Stimulated activated CD4-positive, alpha-beta T cell treated with anti-CD3 and anti-CD28 coated beads, Interleukin-1b, Interleukin-23, amount 100 ng/mL, for 48 hours (primary cell): ENCODE measurements around the gene OSM.

ENCODE experiments used
- DNase-seq: peaks from one replicate; pipeline ENCODE4 v3.0.0-alpha.2; 2020

OSM gene

GRCh38 chr22:30297276-30297990 is 30.8 kb upstream of the OSM start:
- DNase-seq = no peak

GRCh38 chr22:30296833-30297232 is 30.2 kb upstream of the OSM start:
- no peak for DNase-seq

- DNase-seq = no peak
Measured at GRCh38 chr22:30296324-30296723, 29.7 kb upstream of the OSM start.

DNA sequence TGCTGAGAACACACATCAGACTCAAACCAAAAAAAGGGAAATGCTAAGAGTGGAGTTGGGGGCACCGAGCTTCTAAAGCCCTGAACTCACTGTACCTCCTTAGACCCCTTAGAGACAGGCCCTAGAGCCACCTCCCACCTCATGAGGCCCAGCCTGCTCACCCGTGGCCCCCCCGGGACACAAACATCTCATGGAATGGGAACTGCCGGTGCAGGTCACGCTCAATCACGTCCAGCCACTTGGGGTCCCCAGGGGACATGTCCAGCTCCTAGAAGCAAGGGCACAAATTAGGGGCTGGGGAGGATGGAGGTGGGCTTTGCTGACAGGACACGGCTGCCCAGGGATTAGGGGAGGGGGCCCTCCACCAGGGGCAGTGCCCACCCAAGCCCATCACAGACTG is 28.9 kb upstream of the OSM start:
- DNase-seq = no peak

- DNase-seq = no peak
Measured at GRCh38 chr22:30294830-30295229, 28.2 kb upstream of the OSM start.

GRCh38 chr22:30294066-30294465 is 27.4 kb upstream of the OSM start:
- no peak for DNase-seq

- DNase-seq = no peak
Measured at GRCh38 chr22:30293026-30293425, 26.4 kb upstream of the OSM start.

GRCh38 chr22:30292069-30292970 is 25.7 kb upstream of the OSM start:
- DNase-seq = no peak

DNA sequence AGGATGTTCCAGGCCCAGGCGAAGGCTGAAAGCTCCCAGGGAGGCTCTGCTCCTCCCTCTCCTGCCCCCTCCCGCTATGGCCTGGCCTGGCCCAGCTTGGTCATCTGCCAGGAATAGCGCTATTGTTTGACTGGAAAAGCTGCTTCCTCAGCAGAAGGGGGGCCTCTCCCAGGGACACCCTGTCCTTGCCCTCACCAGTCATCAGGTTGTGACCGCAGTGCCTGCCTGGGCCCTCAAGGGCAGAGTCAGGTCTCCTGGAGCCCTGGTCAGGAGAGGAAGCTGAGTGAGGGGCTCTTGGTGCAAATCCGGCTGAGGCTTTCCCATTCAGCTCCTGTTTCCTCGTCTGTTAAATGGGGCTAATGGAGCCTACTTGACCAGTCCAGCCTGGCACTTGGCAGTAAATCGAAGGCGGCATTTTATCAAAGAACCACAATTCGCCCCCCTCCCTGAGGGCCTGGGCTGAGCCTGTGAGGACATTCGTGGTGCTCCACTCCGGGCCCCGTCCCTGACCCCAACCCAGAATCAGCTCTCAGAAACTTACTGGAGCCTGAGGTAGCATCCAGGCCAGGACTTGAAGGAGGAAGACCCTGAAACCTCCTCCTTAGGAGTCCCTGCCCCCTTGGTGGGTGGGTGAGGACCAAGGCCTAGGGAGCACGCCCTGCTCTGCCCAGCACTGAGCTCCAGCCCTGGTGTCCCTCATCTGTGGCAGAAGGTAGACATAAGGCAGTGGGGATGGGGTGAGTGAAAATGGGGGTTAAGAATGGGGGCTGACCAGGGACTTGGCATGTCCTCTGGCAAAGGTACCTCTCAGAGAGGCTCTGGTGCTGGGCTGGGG is 24.6 kb upstream of the OSM start:
- DNase-seq = no peak

- no peak for DNase-seq
Measured at GRCh38 chr22:30290342-30291057, 23.8 kb upstream of the OSM start.

GRCh38 chr22:30289980-30290313 is 23.3 kb upstream of the OSM start:
- DNase-seq = no peak

DNA sequence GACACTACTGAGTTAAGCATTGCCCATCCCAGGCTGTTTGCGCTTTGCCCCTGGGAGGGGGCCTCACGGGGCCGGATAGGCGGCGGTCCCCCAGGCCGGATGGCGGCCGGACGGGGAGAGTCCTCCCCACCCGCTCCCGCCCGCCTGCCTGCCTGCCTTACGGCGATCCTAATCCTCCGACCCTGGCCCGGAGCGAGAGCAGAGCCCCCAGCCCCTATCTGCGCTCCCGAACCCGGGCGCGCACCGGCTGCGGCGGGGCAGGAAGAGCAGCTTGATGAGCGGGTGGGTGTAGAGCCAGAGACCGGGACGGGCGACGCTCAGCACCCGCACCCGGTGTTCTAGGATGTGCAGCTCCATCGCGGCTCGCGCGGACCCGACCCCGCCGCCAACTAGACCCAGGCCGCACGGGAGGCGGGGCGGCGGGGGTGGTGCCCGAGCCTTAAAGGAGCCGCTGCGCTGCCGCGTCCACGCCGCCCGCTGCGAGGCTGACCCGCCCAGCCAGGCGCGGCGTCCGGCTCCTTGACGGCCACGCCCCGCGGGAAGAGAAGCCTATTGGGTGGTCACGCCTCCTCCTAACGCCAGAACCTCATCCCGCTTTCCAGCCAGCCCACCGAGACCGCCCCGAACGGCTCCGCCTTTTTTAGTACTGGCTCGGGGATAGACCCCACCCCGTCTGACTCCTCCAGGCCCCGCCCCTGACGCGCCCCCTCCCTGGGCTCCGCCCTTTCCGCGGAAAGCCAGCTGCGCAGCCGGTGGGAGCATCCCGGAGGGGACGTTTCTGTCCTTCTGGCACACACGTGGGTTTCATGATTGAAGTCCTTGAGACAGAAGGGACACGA is 22.7 kb upstream of the OSM start, which contains the start of gene CASTOR1:
Gene CASTOR1 (minus strand): TSS at position 365 of the 839 bp plus-strand sequence. CDS start 8 bp downstream, at position 357.
- peak; percentile 86 for DNase-seq

DNA sequence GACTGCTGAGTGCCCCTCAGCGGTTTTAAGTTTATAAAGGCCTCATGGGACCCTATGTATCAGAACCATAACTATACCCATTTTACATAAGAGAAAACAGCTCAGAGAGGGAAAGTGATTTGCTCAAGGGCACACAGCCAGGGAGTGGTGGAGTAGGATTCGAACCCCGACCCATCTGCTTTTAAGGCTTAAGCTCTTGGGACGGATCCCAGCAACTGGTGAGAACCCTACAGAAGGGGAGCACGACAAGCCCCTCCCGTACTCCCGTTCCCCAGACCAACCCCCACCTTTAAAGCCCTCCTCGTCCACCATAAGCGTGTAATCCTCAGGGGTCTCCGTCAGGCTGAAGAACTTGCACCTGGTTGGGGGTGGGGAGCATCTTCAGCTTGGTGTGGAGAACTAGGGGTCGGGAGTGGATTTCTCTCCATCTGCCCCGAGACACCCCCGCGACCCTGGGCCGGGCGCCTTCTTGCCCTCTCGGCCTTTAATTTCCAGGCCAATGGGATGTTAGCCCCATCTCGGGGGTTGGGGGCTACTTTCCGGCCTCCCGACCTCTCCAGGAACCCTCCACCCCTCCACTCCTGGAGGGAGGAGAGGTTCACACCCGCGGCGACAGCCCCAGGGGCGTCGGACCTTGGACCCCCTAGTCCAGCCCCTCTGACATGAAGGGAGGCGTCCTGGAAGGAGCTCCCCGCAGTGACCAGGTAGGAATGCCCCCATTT is 21.9 kb upstream of the OSM start:
- DNase-seq = no peak

GRCh38 chr22:30287648-30288418 is 21.2 kb upstream of the OSM start:
- peak; percentile 90 for DNase-seq

GRCh38 chr22:30286813-30287647 is 20.4 kb upstream of the OSM start:
- DNase-seq = peak; percentile 86

DNA sequence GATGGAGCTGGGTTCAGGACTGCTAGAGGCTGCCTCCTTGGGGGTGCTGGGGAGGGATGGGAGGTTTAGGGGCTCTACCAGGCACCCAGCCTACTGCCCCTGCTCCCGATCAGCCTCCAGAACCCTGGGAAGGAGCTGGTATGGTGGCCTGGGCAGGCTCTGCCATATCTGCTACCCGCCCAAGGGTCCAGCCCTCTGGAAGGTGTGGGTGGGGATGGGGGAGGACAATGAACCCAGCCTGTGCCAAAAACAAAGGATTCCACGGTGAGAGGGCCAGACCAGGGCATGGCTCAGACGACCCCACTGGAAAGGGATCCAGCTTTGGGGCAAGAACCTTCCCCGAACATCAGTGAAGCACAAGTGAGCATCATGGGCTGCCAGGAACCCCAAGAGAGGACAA is 19.7 kb upstream of the OSM start:
- no peak for DNase-seq

- no peak for DNase-seq
Measured at GRCh38 chr22:30285846-30286200, 19.2 kb upstream of the OSM start.

DNA sequence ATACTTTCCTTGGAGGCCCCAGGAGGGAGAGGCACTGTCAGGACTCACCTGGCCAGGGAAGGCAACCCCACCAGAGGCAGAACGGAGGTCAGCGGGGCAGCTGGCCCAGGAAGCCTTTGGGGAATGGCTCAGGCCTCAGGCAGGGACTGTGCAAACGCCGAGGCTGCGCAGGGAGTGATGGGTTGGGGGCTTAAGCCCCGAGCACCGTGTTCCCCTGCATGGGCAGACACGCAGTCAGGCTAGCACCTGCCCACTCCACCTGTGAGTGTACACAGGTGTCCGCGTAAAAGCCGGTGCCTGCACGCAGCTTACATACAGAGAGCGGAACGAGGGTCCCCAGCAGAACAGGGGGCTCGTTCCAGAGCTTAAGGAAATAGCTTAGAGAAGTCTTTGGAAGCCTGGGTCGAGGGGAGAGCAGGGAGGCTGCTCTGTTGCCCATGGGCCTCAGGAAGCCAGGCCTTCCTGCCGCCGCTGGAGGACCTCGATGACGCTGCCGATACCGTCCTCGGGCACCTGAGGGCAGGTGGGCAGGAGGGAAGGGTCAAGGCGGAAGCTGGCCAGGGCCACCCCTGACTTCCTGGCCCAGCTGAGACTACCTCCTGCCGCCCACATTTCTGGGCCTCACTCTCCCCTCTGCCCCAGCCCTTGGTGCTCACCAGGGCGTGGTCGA is 18.7 kb upstream of the OSM start:
- DNase-seq = no peak

- no peak for DNase-seq
Measured at GRCh38 chr22:30284666-30285065, 18.0 kb upstream of the OSM start.
